Measurements from ENCODE around the gene CES2.

DNA sequence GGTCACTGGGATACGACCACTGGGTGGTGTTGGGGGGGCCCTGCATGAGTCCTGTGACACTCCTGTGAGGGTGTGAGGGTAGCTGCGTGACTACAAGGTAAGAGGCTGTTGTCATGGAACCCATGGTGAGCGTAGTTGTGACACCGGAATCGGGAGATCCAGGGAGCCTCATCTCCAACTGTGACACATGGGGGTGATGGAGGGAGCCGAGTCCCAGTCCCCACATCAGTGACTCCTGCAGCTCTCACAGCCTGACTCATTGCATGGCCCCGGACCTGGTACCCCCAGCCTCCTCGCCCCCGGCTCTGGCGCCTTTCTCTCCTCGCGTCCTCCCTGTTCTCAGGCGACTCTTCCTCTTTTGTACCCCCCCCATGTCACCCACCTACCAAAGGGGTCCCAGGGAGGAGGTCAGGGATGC, 30.9 kb upstream of the CES2 start:
- TF ChIP-seq, protein P1, sequence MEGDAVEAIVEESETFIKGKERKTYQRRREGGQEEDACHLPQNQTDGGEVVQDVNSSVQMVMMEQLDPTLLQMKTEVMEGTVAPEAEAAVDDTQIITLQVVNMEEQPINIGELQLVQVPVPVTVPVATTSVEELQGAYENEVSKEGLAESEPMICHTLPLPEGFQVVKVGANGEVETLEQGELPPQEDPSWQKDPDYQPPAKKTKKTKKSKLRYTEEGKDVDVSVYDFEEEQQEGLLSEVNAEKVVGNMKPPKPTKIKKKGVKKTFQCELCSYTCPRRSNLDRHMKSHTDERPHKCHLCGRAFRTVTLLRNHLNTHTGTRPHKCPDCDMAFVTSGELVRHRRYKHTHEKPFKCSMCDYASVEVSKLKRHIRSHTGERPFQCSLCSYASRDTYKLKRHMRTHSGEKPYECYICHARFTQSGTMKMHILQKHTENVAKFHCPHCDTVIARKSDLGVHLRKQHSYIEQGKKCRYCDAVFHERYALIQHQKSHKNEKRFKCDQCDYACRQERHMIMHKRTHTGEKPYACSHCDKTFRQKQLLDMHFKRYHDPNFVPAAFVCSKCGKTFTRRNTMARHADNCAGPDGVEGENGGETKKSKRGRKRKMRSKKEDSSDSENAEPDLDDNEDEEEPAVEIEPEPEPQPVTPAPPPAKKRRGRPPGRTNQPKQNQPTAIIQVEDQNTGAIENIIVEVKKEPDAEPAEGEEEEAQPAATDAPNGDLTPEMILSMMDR (IDR thresholded peaks at IDR 0.05; ENCODE audit: control extremely low read depth in 1 of 3, insufficient read depth in 1 of 3, low read depth in 1 of 3, low read length in 3 of 3), result no peak
- no peak for TF ChIP-seq ZNF274 (IDR thresholded peaks at IDR 0.05; ENCODE audit: borderline replicate concordance, extremely low read depth, low read length)
- no peak for TF ChIP-seq TAF1 (IDR thresholded peaks at IDR 0.05; ENCODE audit: low read depth, low read length)

Measured in H1 (cell line).